ENCODE results near the gene PAF1. TPM values are rescaled to one million over a fixed set of nuclear protein-coding genes. Genes with fewer than 3 reads are reported as not detected.

The PAF1 gene
- total RNA-seq, 2 donors from 2014 or later = 31.9 to 41.6 TPM

DNA sequence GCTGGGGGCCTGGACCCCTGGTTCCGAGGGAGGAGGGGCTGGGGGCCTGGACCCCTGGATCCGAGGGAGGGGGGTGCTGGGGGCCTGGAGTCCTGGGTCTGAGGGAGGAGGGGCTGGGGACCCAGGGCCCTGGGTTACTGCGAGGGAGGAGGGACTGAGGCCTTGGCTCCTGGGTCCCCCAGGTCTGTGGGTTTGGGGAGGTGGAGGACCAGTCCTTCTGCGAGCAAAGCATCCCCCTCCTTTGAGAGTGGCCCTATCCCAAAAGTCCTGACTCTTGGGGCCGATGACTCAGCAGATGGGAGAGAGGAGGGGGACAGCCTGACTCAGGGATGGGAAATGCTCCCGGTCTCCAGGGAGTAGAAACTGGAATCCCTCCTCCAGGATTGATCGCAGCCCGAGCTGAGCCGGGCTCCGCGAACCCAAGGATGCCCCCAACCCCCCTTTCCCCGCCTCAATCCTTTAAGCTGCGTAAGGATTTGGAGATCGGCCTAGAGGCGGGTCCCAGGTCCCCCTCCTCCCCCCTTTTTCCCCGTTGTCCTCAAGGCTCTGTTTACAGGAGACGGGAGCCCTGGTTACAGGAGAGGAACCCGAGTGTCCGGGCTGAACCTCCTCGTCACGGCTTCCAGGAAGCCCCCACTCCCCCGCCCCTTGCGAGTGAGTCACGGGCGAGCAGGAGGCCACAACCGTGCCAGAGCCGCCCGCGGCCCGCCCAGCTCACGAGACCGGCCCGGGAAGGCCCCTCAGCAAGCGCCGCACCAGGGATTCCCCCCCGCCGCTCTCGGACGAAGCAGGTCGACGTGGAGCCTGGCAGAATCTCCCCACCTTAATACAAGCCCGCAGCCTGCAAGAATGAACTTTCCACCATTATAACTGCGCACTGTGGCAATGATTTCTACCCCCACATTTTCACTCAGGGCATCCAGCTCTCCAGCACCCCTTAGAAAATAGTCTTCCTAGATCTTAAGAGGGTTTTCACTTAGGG, 12.7 kb upstream of the PAF1 start:
- Histone ChIP-seq H3K4me1 (peaks cover 18% of the 10 kb centered on the region), H3K9me3 (no peaks in the 10 kb centered on the region), H3K27ac (peak overlapping the region; percentile 100), H3K36me3 (peaks cover 10% of the 10 kb centered on the region), H3K4me3 (peak overlapping the region; percentile 34), H3K9ac (ENCODE audit: low read depth in 2 of 2, low read length in 2 of 2) (peak overlapping the region; percentile 88 to 96), H3K27me3 (no peaks in the 10 kb centered on the region)
- intact Hi-C loops (cut with DNase I) = no loop called here
- DNase-seq = peak; percentile 97
- no peak for TF ChIP-seq CTCF (IDR thresholded peaks at IDR 0.05)

DNA sequence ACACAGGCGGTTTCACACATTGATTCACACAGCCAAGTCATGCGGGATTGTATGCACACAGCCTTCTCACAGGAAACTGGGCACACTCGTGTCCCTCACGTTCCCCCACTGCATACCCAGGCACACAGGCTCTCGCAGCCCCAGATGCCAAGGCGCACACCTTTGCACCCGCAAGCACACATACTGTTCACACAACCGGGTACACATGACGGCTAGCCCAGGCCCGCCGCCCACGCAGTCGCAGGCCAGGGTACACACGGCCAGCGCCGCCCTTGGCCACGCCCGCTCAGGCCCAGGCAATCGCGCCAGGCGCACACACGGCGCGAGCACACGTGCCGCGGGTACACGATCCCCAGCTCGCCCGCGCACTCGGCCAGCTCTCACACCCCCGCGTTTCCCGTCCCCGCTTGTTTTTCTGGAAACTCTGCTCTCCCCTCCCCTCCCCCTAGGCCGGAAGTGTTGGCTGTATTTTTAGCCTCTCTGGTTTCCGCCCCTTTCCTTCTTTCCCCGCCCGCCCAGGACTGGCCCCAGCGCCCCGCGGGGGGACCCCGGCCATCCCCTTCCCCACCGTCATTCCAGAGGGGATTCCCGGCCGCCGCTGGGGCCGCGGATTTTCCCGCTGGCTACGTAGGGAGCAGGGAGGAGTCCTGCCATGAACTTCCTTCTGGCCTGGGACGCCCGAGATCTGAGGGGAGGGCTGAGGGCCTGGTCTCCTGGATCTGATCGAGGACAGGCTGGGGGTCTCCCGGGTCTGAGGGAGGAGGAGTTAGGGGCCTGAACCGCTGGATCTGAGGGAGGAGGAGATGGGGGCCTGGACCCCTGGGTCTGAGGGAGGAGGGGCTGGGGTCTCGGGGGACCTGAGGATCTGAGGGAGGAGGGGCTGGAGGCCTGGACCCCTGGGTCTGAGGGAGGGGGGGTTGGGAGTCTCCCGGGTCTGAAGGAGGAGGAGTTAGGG, 11.7 kb upstream of the PAF1 start:
- H3K36me3 ChIP-seq = peaks cover 2% of the 10 kb centered on the region
- no peaks in the 10 kb centered on the region for H3K9me3 ChIP-seq
- H3K9ac ChIP-seq (ENCODE audit: low read depth in 2 of 2, low read length in 2 of 2) = peak overlapping the region; percentile 88 to 96
- H3K27ac ChIP-seq = peak overlapping the region; percentile 100
- peaks cover 24% of the 10 kb centered on the region for H3K4me1 ChIP-seq
- peak overlapping the region; percentile 34 for H3K4me3 ChIP-seq
- DNase-seq = peak; percentile 93
- intact Hi-C loops (cut with DNase I) = no loop called here
- H3K27me3 ChIP-seq = no peaks in the 10 kb centered on the region
- TF ChIP-seq CTCF (IDR thresholded peaks at IDR 0.05) = no peak

DNA sequence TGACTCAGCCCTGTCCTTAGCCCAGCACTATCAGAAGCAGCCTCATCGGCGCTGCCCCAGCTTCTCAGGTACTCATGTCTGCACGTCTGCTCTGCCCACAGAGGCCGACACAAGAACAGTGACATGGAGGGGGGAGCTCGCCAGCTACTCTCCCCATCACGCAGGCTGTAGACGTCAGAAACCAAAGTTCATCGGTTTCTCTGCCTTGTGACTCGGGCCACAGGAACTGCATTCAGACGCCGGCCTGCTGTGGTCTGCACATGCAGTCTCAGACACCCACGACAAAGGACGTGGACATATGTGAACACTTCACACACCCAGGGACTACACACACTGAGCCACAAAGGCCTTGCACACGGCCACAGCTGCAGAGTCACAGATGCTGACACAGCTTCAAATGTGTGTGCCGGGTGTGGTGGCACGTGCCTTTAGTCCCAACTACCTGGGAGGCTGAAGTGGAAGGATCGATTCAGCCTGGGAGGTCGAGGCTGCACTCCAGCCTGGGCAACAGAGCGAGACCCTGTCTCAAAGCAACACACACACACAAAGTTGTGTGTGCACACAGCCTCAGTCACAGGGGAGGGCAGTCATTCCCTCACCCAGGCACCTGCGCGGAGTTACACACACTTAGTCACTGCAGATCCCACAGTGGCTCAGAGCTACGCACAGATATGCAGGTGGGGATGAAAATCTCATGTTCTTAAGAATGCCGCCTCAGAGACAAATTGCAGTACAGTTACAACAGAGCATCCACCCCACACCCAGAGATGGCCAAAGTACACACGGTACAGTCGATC, 10.8 kb upstream of the PAF1 start:
- intact Hi-C loops (cut with DNase I) = no loop called here
- no peaks in the 10 kb centered on the region for H3K9me3 ChIP-seq

DNA sequence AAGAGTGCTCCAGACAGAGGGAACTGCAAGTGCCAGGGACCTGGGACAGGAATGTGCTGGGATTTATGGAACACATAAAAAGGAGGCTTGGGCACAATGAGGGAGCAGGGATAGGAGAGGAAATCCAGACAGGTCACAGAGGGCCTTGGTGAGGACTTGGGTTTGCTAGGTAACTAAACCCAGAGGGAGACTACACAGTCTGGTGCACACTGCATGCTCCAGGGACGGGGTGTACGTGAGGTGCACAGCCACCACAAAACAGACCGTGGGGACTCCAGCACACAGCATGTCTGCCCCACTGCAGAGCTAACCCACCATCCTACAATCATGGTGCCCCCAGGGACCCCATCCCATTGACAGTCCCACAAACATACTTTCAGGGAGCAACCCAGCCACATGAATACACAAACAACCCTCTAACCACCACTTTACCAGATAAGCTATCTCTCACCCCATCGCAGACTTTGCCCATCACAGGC, 10.2 kb upstream of the PAF1 start:
- intact Hi-C loops (cut with DNase I) = no loop called here
- peak overlapping the region; percentile 100 for H3K27ac ChIP-seq
- no peak overlapping the region for H3K4me3 ChIP-seq
- TF ChIP-seq CTCF (IDR thresholded peaks at IDR 0.05) = no peak
- peak overlapping the region; percentile 88 to 96 for H3K9ac ChIP-seq (ENCODE audit: low read depth in 2 of 2, low read length in 2 of 2)
- H3K27me3 ChIP-seq = no peaks in the 10 kb centered on the region
- H3K4me1 ChIP-seq = peaks cover 24% of the 10 kb centered on the region
- no peaks in the 10 kb centered on the region for H3K36me3 ChIP-seq
- DNase-seq = no peak
- no peaks in the 10 kb centered on the region for H3K9me3 ChIP-seq

More for the DNA sequence above, 10.8 kb upstream of the PAF1 start:
- peak overlapping the region; percentile 88 to 96 for H3K9ac ChIP-seq (ENCODE audit: low read depth in 2 of 2, low read length in 2 of 2)
- H3K4me1 ChIP-seq = peaks cover 24% of the 10 kb centered on the region
- no peaks in the 10 kb centered on the region for H3K27me3 ChIP-seq
- no peak for TF ChIP-seq CTCF (IDR thresholded peaks at IDR 0.05)
- no peaks in the 10 kb centered on the region for H3K36me3 ChIP-seq
- peak overlapping the region; percentile 100 for H3K27ac ChIP-seq
- no peak overlapping the region for H3K4me3 ChIP-seq
- peak; percentile 87 for DNase-seq
